Measurements from ENCODE around the gene YPEL2. TPM values are rescaled to one million over a fixed set of nuclear protein-coding genes. Genes with fewer than 3 reads are reported as not detected.

Gene YPEL2
- total and polyA plus RNA-seq, 2 experiments from 2014 or later, result 20.2 to 26.0 TPM

DNA sequence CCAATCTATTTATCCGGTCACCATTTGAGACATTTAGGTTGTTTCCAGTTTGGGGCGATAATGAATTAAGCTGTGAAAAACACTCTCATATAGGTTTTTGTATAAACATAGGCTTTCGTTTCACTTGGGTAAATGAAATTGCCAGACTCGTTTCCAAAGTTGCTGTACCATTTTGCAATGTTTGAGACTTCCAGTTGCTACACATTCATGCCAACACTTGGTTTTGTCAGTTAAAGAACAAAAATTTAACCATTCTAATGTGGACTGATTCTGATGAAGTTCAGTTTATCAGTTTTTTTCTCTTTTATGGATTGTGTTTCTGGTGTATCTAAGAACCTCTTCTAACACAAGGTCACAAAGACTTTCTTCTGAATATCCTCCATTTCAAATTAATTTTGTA, 52.4 kb downstream of the YPEL2 start:
- Histone ChIP-seq H3K27ac (no peak overlapping the region), H3K27me3 (no peaks in the 10 kb centered on the region), H4K20me1 (ENCODE audit: insufficient read depth, poor library complexity, severe bottlenecking) (no peaks in the 10 kb centered on the region), H3K9me3 (ENCODE audit: low read depth) (no peaks in the 10 kb centered on the region), H3K4me2 (no peak overlapping the region), H3K36me3 (replicated peaks; ENCODE audit: insufficient read depth, low read depth) (no peaks in the 10 kb centered on the region), H3K9me2 (replicated peaks; ENCODE audit: insufficient read depth) (no peaks in the 10 kb centered on the region), H3K4me1 (ENCODE audit: insufficient read depth) (no peaks in the 10 kb centered on the region), H2AFZ (no peak overlapping the region), H3K79me2 (peaks cover 58% of the 10 kb centered on the region), H3K4me3 (no peak overlapping the region)
- DNase-seq (ENCODE audit: low spot score), result no peak
- TF ChIP-seq, protein P1, sequence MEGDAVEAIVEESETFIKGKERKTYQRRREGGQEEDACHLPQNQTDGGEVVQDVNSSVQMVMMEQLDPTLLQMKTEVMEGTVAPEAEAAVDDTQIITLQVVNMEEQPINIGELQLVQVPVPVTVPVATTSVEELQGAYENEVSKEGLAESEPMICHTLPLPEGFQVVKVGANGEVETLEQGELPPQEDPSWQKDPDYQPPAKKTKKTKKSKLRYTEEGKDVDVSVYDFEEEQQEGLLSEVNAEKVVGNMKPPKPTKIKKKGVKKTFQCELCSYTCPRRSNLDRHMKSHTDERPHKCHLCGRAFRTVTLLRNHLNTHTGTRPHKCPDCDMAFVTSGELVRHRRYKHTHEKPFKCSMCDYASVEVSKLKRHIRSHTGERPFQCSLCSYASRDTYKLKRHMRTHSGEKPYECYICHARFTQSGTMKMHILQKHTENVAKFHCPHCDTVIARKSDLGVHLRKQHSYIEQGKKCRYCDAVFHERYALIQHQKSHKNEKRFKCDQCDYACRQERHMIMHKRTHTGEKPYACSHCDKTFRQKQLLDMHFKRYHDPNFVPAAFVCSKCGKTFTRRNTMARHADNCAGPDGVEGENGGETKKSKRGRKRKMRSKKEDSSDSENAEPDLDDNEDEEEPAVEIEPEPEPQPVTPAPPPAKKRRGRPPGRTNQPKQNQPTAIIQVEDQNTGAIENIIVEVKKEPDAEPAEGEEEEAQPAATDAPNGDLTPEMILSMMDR (IDR thresholded peaks at IDR 0.05; ENCODE audit: poor library complexity), result no peak
- no peak for TF ChIP-seq EZH2phosphoT487 (IDR thresholded peaks at IDR 0.05; ENCODE audit: low read depth, severe bottlenecking, unreplicated experiment)
- TF ChIP-seq EZH2 (IDR thresholded peaks at IDR 0.05; ENCODE audit: borderline replicate concordance), result no peak
- 96% methylated on average over 4 of the region's 4 CpGs for WGBS (ENCODE audit: low lambda C conversion rate, missing lambda C conversion rate)

DNA sequence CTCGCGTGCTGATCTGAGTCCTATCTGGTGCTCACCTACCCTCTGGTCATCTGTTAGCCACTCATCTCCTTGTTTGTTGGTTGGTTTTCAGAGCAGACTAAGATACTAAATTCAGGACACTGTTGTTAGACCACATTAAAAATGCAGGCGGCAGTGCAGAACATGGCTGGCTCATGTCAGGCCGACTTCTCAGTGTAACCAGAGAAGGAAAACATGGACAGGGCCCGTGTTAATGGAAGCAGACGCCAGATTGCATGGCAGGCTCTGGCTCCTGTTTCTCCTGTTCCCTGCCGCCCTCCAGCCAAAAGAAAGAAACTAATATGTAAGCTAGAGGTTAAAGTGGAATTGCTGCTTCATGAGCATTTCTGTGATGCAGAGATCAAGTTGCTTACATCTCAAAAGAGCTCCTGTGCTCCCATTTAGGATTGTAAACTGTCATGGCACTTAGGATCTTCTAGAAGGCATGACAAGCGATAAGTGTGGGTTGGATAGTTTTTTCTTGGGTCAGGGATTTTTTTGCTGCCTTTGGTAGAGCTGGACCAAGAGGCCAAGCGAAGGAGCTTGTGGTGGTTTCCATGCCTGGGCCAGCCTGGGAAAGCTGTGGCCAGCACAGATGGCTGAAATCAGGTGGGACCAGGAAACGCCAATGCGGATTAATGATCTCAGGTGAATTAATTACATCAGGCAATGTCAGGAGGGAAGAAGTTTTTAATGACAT, 56.1 kb downstream of the YPEL2 start:
- TF ChIP-seq, protein P1 (IDR thresholded peaks at IDR 0.05; ENCODE audit: poor library complexity), result no peak
- TF ChIP-seq EZH2phosphoT487 (IDR thresholded peaks at IDR 0.05; ENCODE audit: low read depth, severe bottlenecking, unreplicated experiment) (no peak), EZH2 (IDR thresholded peaks at IDR 0.05; ENCODE audit: borderline replicate concordance) (no peak)
- no peak overlapping the region for H2AFZ ChIP-seq
- no peak overlapping the region for H3K4me3 ChIP-seq
- H3K4me2 ChIP-seq, result no peak overlapping the region
- no peaks in the 10 kb centered on the region for H3K4me1 ChIP-seq (ENCODE audit: insufficient read depth)
- H3K27me3 ChIP-seq, result no peaks in the 10 kb centered on the region
- H3K9me2 ChIP-seq (replicated peaks; ENCODE audit: insufficient read depth), result no peaks in the 10 kb centered on the region
- H3K79me2 ChIP-seq, result peaks cover 38% of the 10 kb centered on the region
- no peaks in the 10 kb centered on the region for H3K36me3 ChIP-seq (replicated peaks; ENCODE audit: insufficient read depth, low read depth)
- DNase-seq (ENCODE audit: low spot score), result peak; percentile 33
- H4K20me1 ChIP-seq (ENCODE audit: insufficient read depth, poor library complexity, severe bottlenecking), result no peaks in the 10 kb centered on the region
- H3K9me3 ChIP-seq (ENCODE audit: low read depth), result no peaks in the 10 kb centered on the region
- WGBS (ENCODE audit: low lambda C conversion rate, missing lambda C conversion rate), result 69% methylated on average over 11 of the region's 11 CpGs
- peak overlapping the region; percentile 51 for H3K27ac ChIP-seq

DNA sequence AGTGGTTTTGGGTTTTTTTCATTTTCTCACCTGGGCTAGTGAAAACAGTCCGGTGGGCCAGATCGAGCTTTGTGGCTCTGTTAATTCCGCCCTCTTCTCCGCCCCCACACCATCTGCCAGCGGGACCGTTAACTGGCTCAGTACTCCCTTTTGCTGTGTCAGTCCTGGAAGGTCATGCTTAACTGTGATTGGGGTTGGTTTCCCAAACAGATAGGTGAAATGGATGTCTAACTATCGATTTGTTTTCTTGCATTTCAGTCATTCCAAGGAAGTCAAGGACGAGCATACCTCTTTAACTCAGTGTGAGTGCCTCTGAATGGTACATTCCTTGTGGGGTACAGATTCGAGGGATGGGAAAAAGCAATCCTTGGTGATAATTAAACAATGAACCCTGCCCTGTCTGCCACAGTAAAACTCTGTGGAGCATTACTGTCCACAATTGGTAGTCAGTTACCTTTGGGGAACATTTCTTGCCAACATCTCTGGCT, 56.7 kb downstream of the YPEL2 start:
- Histone ChIP-seq H3K27me3 (no peaks in the 10 kb centered on the region), H3K9me3 (ENCODE audit: low read depth) (no peaks in the 10 kb centered on the region), H3K79me2 (peaks cover 33% of the 10 kb centered on the region), H3K4me1 (ENCODE audit: insufficient read depth) (no peaks in the 10 kb centered on the region), H3K4me3 (no peak overlapping the region), H3K9me2 (replicated peaks; ENCODE audit: insufficient read depth) (no peaks in the 10 kb centered on the region), H3K27ac (peak overlapping the region; percentile 51), H3K4me2 (no peak overlapping the region), H2AFZ (no peak overlapping the region), H3K36me3 (replicated peaks; ENCODE audit: insufficient read depth, low read depth) (no peaks in the 10 kb centered on the region), H4K20me1 (ENCODE audit: insufficient read depth, poor library complexity, severe bottlenecking) (no peaks in the 10 kb centered on the region)
- 82% methylated on average over 9 of the region's 9 CpGs for WGBS (ENCODE audit: low lambda C conversion rate, missing lambda C conversion rate)
- DNase-seq (ENCODE audit: low spot score), result no peak
- TF ChIP-seq EZH2 (IDR thresholded peaks at IDR 0.05; ENCODE audit: borderline replicate concordance) (no peak), EZH2phosphoT487 (IDR thresholded peaks at IDR 0.05; ENCODE audit: low read depth, severe bottlenecking, unreplicated experiment) (no peak)
- TF ChIP-seq, protein P1 (IDR thresholded peaks at IDR 0.05; ENCODE audit: poor library complexity), result no peak

Measured in hepatocyte (in vitro differentiated cells).